ENCODE data around the gene C1QTNF6.
A peak's percentile ranks its signal among the peaks of the same experiment; 100 is the strongest.

C1QTNF6 gene

GRCh38 chr22:37153901-37154300 is 34.1 kb downstream of the C1QTNF6 start:
- no peak overlapping the region for H3K4me3 ChIP-seq (replicated peaks; ENCODE audit: low read depth, low read length)
- DNase-seq (ENCODE audit: extremely low read depth, insufficient read length), result no peak

GRCh38 chr22:37151401-37151800 is 36.6 kb downstream of the C1QTNF6 start:
- TF ChIP-seq CTCF (IDR thresholded peaks at IDR 0.05; ENCODE audit: insufficient read depth, low read length, poor library complexity, severe bottlenecking), result no peak
- H3K4me3 ChIP-seq (replicated peaks; ENCODE audit: low read depth, low read length), result no peak overlapping the region
- H3K36me3 ChIP-seq (ENCODE audit: control insufficient read depth, insufficient read depth, low read length), result 0 out of 2 replicates have a peak, but pooled peaks cover 3% of the 10 kb centered on the region
- DNase-seq (ENCODE audit: extremely low read depth, insufficient read length), result no peak
- H3K27me3 ChIP-seq (replicated peaks; ENCODE audit: control insufficient read depth, insufficient read depth, low read length), result no peaks in the 10 kb centered on the region

More at GRCh38 chr22:37153901-37154300, 34.1 kb downstream of the C1QTNF6 start:
- no peaks in the 10 kb centered on the region for H3K36me3 ChIP-seq (ENCODE audit: control insufficient read depth, insufficient read depth, low read length)
- no peak for TF ChIP-seq CTCF (IDR thresholded peaks at IDR 0.05; ENCODE audit: insufficient read depth, low read length, poor library complexity, severe bottlenecking)
- H3K27me3 ChIP-seq (replicated peaks; ENCODE audit: control insufficient read depth, insufficient read depth, low read length), result no peaks in the 10 kb centered on the region

- peaks cover 7% of the 10 kb centered on the region for H3K36me3 ChIP-seq (ENCODE audit: control insufficient read depth, insufficient read depth, low read length)
- no peaks in the 10 kb centered on the region for H3K27me3 ChIP-seq (replicated peaks; ENCODE audit: control insufficient read depth, insufficient read depth, low read length)
- TF ChIP-seq CTCF (IDR thresholded peaks at IDR 0.05; ENCODE audit: insufficient read depth, low read length, poor library complexity, severe bottlenecking), result no peak
- H3K4me3 ChIP-seq (replicated peaks; ENCODE audit: low read depth, low read length), result no peak overlapping the region
- no peak for DNase-seq (ENCODE audit: extremely low read depth, insufficient read length)
Measured at GRCh38 chr22:37150701-37151100, 37.3 kb downstream of the C1QTNF6 start.

GRCh38 chr22:37148742-37149665 is 39.0 kb downstream of the C1QTNF6 start:
- no peaks in the 10 kb centered on the region for H3K27me3 ChIP-seq (replicated peaks; ENCODE audit: control insufficient read depth, insufficient read depth, low read length)
- no peak for TF ChIP-seq CTCF (IDR thresholded peaks at IDR 0.05; ENCODE audit: insufficient read depth, low read length, poor library complexity, severe bottlenecking)
- DNase-seq (ENCODE audit: extremely low read depth, insufficient read length), result no peak
- peaks cover 13% of the 10 kb centered on the region for H3K36me3 ChIP-seq (ENCODE audit: control insufficient read depth, insufficient read depth, low read length)
- H3K4me3 ChIP-seq (replicated peaks; ENCODE audit: low read depth, low read length), result peak overlapping the region; percentile 92

GRCh38 chr22:37148031-37148651 is 39.9 kb downstream of the C1QTNF6 start:
- DNase-seq (ENCODE audit: extremely low read depth, insufficient read length), result no peak
- peak; percentile 46 for TF ChIP-seq CTCF (IDR thresholded peaks at IDR 0.05; ENCODE audit: insufficient read depth, low read length, poor library complexity, severe bottlenecking)
- peaks cover 20% of the 10 kb centered on the region for H3K36me3 ChIP-seq (ENCODE audit: control insufficient read depth, insufficient read depth, low read length)
- H3K27me3 ChIP-seq (replicated peaks; ENCODE audit: control insufficient read depth, insufficient read depth, low read length), result no peaks in the 10 kb centered on the region
- H3K4me3 ChIP-seq (replicated peaks; ENCODE audit: low read depth, low read length), result peak overlapping the region; percentile 92

Data from GM06990 (cell line).